ENCODE data around the gene CCDC71L.

DNA sequence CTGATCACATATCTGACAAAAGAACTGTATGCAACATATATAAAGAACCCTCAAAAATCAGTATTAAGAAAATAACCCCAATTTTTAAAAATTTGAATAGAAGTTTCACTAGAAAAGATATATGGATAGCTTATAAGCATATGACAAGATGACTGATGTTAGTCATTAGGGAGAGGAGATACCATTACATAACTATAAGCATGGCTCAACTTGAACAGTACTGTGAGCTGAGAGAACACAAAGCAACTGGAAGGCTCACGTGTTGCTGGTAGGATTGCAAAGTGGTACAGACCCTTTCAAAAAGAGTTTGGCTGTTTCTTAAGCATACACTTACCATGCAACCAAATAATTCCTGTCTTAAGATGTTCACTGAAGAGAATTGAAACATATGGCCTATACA, 14.7 kb downstream of the CCDC71L start:
- TF ChIP-seq, protein P1, sequence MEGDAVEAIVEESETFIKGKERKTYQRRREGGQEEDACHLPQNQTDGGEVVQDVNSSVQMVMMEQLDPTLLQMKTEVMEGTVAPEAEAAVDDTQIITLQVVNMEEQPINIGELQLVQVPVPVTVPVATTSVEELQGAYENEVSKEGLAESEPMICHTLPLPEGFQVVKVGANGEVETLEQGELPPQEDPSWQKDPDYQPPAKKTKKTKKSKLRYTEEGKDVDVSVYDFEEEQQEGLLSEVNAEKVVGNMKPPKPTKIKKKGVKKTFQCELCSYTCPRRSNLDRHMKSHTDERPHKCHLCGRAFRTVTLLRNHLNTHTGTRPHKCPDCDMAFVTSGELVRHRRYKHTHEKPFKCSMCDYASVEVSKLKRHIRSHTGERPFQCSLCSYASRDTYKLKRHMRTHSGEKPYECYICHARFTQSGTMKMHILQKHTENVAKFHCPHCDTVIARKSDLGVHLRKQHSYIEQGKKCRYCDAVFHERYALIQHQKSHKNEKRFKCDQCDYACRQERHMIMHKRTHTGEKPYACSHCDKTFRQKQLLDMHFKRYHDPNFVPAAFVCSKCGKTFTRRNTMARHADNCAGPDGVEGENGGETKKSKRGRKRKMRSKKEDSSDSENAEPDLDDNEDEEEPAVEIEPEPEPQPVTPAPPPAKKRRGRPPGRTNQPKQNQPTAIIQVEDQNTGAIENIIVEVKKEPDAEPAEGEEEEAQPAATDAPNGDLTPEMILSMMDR (IDR thresholded peaks at IDR 0.05): no peak
- no peak for TF ChIP-seq EZH2 (IDR thresholded peaks at IDR 0.05; ENCODE audit: borderline replicate concordance, insufficient read depth, low read depth, low read length, poor library complexity, severe bottlenecking)
